NCI-H226 (cell line): Measurements from ENCODE around the gene MEF2D.

ENCODE experiments used
- DNase-seq: peaks from one replicate; pipeline ENCODE4 v3.0.0-alpha.2; 2015

Gene MEF2D

GRCh38 chr1:156499194-156499841 lies 1.3 kb downstream of the MEF2D start:
- DNase-seq = no peak

- peak; percentile 36 for DNase-seq
Measured at GRCh38 chr1:156498432-156499193, 2.0 kb downstream of the MEF2D start.

- DNase-seq = no peak
Measured at GRCh38 chr1:156497743-156498431, 2.7 kb downstream of the MEF2D start.

- no peak for DNase-seq
Measured at GRCh38 chr1:156497078-156497742, 3.4 kb downstream of the MEF2D start.

GRCh38 chr1:156496211-156496761 lies 4.3 kb downstream of the MEF2D start:
- no peak for DNase-seq

GRCh38 chr1:156495401-156496140 lies 5.0 kb downstream of the MEF2D start:
- DNase-seq = no peak

- DNase-seq = no peak
Measured at GRCh38 chr1:156494309-156494895, 6.2 kb downstream of the MEF2D start.

GRCh38 chr1:156493742-156494141 lies 6.8 kb downstream of the MEF2D start:
- DNase-seq = no peak

- DNase-seq = no peak
Measured at GRCh38 chr1:156493154-156493631, 7.4 kb downstream of the MEF2D start.

- no peak for DNase-seq
Measured at GRCh38 chr1:156492591-156493080, 7.9 kb downstream of the MEF2D start.

- DNase-seq = no peak
Measured at GRCh38 chr1:156492013-156492590, 8.5 kb downstream of the MEF2D start.

- DNase-seq = no peak
Measured at GRCh38 chr1:156491151-156491949, 9.2 kb downstream of the MEF2D start.

- no peak for DNase-seq
Measured at GRCh38 chr1:156490401-156491032, 10.1 kb downstream of the MEF2D start.

GRCh38 chr1:156489935-156490293 lies 10.7 kb downstream of the MEF2D start:
- no peak for DNase-seq

- DNase-seq = no peak
Measured at GRCh38 chr1:156489166-156489934, 11.2 kb downstream of the MEF2D start.

- DNase-seq = no peak
Measured at GRCh38 chr1:156488566-156489165, 11.9 kb downstream of the MEF2D start.

- DNase-seq = no peak
Measured at GRCh38 chr1:156487862-156488261, 12.7 kb downstream of the MEF2D start.
